ENCODE measurements around the gene UBA6.
"Not testable (repeated sequence)": the region's sequence is repeated elsewhere in the genome, so short reads cannot be mapped to it uniquely, and the experiment has no call there.

The UBA6 gene

DNA sequence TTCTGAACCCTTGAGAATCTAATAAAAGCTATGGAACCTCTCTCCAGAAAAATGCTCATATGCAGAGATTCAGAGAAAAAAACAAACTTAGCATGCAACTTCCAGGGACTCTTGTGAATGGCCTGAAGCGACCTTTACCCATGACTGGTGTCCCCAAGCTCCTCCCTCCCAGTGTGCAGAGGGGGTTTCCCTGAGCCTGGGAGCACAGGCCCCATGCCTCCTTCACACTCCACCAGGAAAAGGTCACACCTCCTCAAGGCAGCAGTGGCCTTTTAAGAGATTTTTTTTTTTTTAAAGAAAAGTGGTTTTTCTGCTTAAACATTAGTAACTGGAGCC lies 13.3 kb upstream of the UBA6 start:
- no peak for DNase-seq (ENCODE audit: low read depth, low spot score)

GRCh38 chr4:67713529-67714247 lies 12.7 kb upstream of the UBA6 start:
- no peak for DNase-seq (ENCODE audit: low read depth, low spot score)

GRCh38 chr4:67712650-67713528 lies 11.9 kb upstream of the UBA6 start:
- DNase-seq (ENCODE audit: low read depth, low spot score) = no peak

- DNase-seq (ENCODE audit: low read depth, low spot score) = no peak
Observed at GRCh38 chr4:67712000-67712625, 11.2 kb upstream of the UBA6 start.

DNA sequence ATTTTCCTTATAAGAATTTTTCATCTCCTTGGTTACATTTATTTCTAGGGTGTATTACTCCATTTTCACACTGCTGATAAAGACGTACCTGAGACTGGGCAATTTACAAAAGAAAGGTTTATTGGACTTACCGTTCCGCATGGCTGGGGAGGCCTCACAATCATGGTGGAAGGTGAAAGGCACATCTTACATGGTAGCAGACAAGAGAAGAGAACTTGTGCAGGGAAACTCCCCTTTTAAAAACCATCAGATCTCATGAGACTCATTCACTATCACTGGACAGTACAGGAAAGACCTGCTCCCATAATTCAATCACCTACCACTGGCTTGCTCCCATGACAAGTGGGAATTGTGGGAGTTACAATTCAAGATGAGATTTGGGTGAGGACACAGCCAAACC lies 5.7 kb upstream of the UBA6 start:
- not testable (repeated sequence) for DNase-seq (ENCODE audit: low read depth, low spot score)

- no peak for DNase-seq (ENCODE audit: low read depth, low spot score)
Observed at GRCh38 chr4:67704843-67705242, 3.9 kb upstream of the UBA6 start.

GRCh38 chr4:67702166-67702565 lies 1.2 kb upstream of the UBA6 start:
- no peak for DNase-seq (ENCODE audit: low read depth, low spot score)

DNA sequence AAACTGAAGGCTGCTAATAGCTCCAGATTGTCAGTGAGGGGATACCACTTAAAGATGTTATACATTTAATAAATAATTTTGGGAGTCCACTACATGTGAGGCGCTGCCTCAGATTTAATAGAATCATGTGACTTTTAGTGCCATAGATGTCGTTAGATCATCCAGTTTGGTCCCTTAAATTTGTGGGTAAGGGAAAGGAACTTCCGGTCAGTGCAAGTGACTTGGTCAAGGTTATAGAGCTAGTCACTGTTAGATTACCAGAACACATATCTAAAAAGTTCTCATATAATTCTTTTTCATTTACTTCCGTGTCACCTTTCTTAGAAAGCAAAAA lies 529 bp upstream of the UBA6 start:
- no peak for DNase-seq (ENCODE audit: low read depth, low spot score)

- DNase-seq (ENCODE audit: low read depth, low spot score) = no peak
Observed at GRCh38 chr4:67700116-67700737, 728 bp downstream of the UBA6 start.

DNA sequence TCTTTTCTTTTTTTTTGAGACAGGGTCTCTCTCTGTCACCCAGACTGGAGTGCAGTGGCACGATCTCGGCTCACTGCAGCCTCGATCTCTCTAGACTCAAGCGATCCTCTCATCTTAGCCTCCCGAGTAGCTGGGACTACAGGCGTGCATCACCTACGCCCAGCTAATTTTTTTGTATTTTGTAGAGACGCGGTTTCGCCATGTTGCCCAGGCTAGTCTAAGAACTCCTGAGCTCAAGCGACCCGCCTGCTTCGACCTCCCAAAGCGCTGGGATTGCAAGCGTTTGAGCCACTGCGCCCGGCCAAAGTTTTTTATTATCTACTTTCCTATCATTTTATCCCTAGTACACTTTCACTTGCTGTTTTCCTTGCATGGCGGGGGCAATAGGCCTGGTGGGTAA lies 1.4 kb downstream of the UBA6 start:
- DNase-seq (ENCODE audit: low read depth, low spot score) = no peak

DNA sequence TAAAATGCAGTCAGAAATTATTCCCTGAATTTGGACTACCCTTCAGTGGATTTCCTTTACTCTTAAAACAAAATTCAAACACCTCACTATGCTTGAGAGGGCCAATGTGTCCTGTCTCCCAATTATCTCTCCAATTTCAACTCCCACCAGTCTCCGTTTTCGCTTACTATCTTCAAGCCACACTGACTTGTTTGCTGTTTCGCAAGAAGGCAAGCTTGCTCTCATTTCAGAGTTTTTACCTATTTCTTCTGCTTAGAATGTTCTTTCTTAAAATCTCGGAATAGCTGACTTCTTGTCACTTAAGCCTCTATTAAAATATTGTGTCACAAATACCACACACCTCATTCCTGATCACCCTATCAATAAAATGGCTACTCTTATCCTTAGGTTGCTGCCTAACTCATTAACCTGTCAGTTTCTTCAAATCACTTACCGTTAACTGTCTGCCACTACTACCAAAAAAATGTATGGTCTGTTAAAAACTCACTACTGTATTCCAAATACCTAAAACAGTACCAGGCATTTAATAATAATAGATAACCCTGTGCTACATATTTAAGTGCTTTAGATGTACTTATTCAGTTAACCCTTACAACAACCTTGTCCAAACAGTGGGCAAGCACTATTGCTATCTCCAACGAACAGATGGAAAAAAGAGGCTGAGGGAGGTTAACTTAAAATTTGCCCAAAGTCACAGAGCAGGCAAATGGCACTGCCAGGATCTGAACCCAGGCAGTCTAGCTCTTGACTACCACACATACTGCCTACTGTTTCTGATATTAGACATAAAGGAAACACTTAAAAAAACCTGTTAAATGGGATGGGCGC lies 2.9 kb downstream of the UBA6 start:
- no peak for DNase-seq (ENCODE audit: low read depth, low spot score)

- no peak for DNase-seq (ENCODE audit: low read depth, low spot score)
Observed at GRCh38 chr4:67696061-67696460, 4.9 kb downstream of the UBA6 start.

GRCh38 chr4:67694662-67695061 lies 6.3 kb downstream of the UBA6 start:
- DNase-seq (ENCODE audit: low read depth, low spot score) = no peak

DNA sequence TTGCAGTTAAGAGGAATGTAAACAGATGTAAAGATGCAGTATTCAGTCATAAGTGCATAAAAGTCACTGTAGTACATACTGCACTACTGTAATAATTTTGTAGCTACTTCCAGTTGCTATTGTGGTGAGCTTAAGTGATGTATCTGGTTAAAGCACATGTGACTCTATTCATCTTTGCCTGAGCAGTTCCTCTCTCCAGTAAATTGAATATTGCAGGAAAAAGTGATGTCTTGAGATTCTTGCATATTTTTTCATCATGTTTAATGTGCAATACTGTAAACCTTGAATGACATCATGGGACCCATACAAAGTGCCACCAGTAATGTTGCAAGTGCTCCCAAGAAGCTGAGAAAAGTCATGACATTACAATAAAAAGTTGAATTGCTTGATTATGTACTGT lies 9.6 kb downstream of the UBA6 start:
- DNase-seq (ENCODE audit: low read depth, low spot score) = no peak

GRCh38 chr4:67687636-67688035 lies 13.3 kb downstream of the UBA6 start:
- DNase-seq (ENCODE audit: low read depth, low spot score) = no peak

- DNase-seq (ENCODE audit: low read depth, low spot score) = no peak
Observed at GRCh38 chr4:67685532-67685859, 15.5 kb downstream of the UBA6 start.

DNA sequence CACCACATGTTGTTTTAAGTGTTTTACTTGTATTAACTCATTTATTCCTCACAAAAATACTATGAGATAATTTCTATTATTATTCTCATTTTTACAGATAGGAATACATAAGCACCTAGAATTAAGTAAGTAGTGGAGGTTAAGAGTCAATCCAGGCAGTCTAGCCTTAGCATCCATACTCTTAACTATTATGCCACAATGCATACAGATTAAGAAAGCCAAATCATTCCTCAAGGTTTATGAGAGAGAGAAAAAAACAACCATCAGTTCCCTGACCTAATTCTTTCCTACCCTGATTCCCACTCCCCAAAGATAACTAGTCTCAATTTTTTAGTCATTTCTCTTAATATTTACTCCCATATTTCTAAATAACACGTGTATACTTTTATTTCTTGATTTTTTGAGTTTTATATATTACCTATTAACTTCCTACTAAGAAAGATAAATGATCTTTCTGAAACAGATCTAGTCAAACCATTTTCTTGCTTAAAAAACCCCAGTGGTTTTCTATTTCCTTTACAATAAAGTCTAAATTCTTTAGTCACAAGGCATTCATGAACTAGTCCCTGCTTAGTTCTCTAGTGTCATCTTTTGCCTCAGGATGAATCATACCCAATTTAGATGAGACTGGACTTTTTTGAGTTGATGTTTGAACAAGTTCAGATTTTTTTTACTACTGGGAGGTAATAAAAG lies 16.0 kb downstream of the UBA6 start:
- no peak for DNase-seq (ENCODE audit: low read depth, low spot score)

- DNase-seq (ENCODE audit: low read depth, low spot score) = no peak
Observed at GRCh38 chr4:67682266-67682665, 18.7 kb downstream of the UBA6 start.

DNA sequence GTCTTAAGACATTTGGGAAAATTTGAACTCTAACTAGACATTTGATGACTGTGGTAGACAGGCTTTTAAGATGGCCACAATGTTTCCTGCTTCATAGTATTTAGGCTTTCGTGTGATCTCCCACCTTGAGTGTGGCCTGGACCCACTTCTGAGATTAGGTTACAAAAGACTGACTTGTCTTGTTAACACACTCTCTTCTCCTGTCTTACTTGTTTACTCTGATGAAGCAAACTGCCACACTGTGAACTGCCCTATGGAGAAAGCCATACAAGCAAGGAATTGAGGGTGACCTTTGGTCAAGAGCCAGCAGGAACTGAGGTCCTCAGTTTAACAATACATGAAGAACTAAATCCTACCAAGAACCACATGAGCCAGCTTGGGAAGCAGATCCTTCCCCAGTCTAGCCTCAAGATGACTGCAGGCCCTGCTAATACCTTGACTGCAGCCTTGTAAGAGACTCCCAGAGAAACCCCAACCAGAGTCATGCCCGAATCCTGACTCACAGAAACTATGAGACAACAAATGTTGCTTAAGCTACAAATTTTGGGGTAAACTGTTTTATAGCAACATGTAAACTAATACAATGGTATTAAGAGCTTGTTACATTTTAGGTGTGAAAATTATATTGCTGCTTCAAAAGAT lies 20.3 kb downstream of the UBA6 start:
- DNase-seq (ENCODE audit: low read depth, low spot score) = no peak

DNA sequence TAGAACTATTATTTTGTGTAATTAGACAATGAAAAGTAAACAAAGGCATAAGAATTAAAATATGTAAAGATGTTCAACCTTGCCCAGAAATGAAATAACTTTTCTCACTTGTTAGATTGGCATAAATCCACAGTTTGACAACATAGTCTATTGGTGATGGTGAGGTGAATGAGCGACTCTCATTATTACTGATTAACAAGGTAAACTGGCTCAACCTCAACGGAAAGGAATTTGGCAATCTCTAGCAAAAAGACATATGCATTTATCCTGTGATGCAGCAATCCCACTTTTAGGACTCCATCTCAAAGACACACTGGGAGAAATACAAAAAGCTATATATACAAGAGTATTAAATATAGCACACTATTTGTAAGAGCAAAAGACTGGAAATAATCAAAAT lies 22.3 kb downstream of the UBA6 start:
- no peak for DNase-seq (ENCODE audit: low read depth, low spot score)

GRCh38 chr4:67674098-67674497 lies 26.9 kb downstream of the UBA6 start:
- no peak for DNase-seq (ENCODE audit: low read depth, low spot score)
